GM18873 (cell line): ENCODE data around the gene KCND2.

Experiments used
- ATAC-seq: cut with Tn5 transposase; IDR thresholded peaks from one replicate; pipeline ENCODE4 v1.9.1; 2021; ENCODE audit warnings: mild to moderate bottlenecking, moderate library complexity, moderate number of reproducible peaks; ENCODE audit not compliant: unreplicated experiment, low FRiP score

The KCND2 gene

DNA sequence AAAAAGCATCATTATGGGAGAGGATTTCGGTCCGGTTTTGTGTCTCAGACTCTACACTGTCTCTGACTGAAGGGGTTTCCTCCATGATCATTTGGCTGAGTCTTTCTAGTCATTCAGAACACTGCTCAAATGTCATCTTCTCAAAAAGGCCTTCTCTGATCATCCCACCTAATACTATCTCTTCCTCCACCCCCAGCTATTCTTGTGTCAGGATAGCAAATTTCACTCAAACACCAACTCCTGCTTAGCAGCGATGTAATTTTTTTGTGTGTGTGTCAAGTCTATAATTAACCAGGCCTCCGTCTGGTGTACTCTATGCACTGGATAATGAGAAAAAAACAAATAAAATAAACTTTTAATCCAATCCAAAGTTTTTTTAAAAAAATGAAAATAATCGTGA lies 200.4 kb downstream of the KCND2 start:
- ATAC-seq: no peak

- peak; percentile 72 for ATAC-seq
Observed at GRCh38 chr7:120475994-120476393, 203.0 kb downstream of the KCND2 start.

DNA sequence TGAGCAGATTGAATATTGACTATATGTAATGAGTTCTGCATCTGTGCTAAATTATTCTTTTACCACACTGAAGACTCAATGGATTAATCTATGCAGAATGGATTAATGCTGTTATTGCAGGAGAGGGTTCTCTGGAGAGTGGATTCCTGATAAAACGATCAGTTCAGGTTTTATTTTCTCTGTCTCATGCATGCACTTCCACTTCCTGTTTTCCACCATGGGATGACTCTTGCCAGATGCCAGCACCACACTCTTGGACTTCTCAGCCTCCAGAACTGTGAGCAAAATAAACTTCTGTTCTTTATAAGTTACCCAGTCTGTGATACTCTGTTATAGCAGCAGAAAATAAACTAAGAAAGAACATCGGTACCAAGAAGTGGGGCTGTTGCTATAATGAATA lies 207.5 kb downstream of the KCND2 start:
- ATAC-seq: no peak

GRCh38 chr7:120480930-120481329 lies 208.0 kb downstream of the KCND2 start:
- ATAC-seq: no peak

DNA sequence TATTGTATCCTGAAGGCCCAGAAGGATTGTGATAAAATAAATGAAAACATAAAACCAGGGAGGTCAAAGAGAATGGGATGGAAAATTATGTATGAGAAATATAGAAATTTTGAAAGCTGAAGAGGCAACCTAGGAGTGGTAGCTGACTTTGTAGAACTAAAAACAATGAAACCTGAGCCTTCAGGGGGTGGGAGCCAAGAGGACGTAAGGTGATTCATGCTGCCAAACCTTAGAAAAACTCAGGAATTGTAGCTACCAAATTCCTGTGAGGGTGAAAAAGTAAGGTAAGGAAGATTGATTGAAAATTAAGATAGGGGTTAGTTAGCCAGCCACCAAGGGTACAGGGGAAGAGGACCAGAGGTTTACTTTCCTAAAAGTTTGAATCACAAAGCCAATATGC lies 213.2 kb downstream of the KCND2 start:
- ATAC-seq: no peak

DNA sequence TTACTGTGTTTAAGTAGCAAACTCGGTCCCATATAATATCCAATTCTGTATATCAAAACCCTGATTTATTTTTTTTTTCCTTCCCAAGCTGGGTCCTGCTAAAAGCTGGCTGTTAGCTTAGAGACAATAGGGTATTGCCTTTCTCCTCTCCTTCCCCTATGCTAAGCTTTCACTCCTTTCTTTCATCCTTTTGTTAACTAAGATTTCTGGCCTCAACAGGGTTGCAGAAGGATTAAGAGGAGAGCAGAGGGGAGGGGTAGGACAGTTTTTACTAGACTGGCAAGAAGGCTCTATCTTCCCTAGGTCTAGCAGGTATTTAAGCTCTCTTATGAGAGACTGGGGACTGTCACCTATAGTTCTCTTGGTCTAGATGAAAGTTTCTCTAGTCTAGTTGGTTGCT lies 229.2 kb downstream of the KCND2 start:
- no peak for ATAC-seq

DNA sequence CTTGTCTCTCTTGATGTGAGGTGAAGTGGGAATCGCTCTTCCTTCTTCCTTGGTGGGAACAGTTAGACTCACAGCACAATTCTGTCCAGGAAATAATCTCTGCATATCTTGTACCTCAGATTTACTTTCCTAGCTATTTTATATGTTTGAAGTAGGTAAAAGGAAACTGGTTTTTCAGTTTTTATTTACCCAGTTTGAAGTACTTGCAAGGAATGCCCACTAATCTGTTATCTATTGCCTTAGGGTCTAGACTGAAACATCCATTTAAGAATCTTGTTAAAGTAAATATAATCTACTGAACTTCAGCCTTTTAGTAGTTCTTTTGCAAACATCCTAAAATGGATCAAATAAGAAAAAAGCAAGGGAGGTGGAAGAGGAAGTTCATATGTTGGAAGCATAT lies 229.8 kb downstream of the KCND2 start:
- no peak for ATAC-seq

- ATAC-seq: no peak
Observed at GRCh38 chr7:120504386-120504785, 231.4 kb downstream of the KCND2 start.

- ATAC-seq: no peak
Observed at GRCh38 chr7:120505770-120506169, 232.8 kb downstream of the KCND2 start.

DNA sequence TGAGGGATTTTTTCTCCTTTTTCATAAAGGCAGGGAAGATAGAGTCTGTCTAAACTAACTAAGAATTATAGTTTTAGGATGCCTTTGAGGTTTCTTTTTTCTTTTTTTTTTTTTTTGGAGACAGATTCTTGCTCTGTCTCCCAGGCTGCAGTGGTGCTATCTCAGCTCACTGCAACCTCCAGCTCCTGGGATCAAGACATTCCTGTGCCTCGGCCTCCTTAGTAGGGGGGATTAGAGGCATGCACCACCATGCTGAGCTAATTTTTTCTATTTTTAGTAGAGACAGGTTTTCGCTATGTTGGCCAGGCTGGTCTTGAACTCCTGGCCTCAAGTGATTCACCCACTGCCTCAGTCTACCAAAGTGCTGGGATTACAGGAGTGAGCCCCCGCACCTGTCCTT lies 239.7 kb downstream of the KCND2 start:
- ATAC-seq: no peak

GRCh38 chr7:120519224-120519623 lies 246.2 kb downstream of the KCND2 start:
- no peak for ATAC-seq

GRCh38 chr7:120521761-120522737 lies 249.1 kb downstream of the KCND2 start:
- no peak for ATAC-seq

GRCh38 chr7:120523985-120524384 lies 251.0 kb downstream of the KCND2 start:
- ATAC-seq: no peak

- ATAC-seq: no peak
Observed at GRCh38 chr7:120526902-120527509, 254.0 kb downstream of the KCND2 start.

GRCh38 chr7:120529736-120530135 lies 256.8 kb downstream of the KCND2 start:
- no peak for ATAC-seq

GRCh38 chr7:120538335-120538734 lies 265.4 kb downstream of the KCND2 start:
- no peak for ATAC-seq

DNA sequence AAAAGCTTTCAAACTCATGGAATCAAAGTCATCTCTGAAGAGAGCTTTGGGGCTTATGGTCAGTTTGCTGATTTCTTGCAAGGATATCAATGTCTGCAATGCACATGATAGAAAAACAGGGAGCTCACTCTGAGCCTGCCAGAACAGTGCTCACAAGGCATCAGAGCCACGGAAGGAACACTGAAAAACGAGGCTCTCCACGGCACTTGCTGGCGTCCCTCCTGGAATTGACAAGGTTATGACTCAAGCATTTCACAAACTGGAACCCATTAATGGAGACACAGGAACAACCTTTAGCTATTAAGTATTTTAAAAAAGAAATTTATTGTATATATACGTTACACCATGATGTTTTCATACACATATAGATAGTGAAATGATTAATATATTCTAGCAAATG lies 266.3 kb downstream of the KCND2 start:
- ATAC-seq: no peak

DNA sequence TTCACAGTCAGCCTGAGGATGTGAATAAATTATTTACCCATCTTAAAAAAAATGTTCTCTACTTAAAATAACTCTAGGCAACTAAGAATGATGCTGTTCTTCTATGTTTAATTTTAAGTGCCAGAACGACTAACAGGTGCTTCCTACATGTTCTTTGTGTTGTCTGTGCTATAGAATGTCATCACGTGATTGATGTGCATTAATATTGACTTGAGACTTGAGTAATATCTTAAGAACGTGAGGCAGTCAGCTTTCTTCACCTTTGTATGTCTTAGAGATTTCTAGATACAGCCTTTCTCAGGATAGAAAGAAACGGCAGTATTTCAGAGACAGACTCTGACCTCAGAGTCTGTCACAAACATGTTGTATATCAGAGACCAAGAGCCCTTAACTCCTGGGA lies 274.6 kb downstream of the KCND2 start:
- no peak for ATAC-seq

GRCh38 chr7:120550494-120551048 lies 277.6 kb downstream of the KCND2 start:
- no peak for ATAC-seq

DNA sequence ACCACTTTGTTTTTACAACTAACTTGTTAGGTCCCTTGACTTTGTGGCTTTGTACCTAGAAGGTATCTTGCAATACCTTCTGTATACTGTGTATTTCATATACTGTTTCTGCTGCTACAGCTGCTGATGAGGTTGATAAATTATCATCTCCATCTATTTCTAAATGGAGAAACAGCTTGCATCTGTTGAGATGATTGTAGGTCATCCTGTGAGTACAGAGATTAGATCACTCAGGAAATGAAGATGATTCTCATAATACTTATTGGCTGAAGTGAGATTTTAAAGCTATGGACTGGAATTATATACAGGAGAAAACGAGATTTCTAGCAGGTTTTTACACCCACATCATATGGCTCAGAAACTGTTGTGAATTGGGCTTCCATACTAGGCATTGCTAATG lies 280.5 kb downstream of the KCND2 start:
- ATAC-seq: no peak

DNA sequence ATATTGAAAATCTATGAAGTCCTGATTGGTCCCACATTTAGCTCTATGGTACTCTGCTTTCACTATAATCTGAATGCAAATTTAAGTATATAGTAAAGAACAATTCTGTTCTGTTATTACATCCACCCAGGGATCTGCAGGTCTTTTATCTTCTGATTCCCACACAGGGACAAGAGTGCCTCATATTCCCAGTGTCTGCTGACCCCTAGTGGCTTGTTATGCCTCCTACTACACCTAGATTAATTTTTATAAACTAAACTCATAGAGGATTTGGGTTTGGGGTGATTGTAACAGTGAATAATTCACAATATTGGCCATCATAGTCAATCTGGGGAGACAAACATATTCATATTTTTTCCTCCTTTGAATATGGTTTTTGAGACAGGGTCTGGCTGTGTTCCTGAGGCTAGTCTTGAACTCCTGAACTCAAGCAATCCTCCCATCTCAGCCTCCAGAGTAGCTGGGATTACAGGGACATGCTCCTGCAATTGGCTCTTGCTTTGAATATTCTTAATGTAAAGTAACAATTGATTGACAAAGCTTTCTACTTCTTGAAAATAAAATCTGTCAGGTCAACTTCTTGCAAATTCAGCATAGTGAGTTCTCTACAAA lies 282.1 kb downstream of the KCND2 start:
- ATAC-seq: peak; percentile 78
